Measurements from ENCODE around the gene KLK15. TPM values are rescaled to one million over a fixed set of nuclear protein-coding genes. Genes with fewer than 3 reads are reported as not detected.
"Not testable (repeated sequence)": the region's sequence is repeated elsewhere in the genome, so short reads cannot be mapped to it uniquely, and the experiment has no call there.

KLK15 gene
- total RNA-seq, 1 donor from 2014 or later: not detected

DNA sequence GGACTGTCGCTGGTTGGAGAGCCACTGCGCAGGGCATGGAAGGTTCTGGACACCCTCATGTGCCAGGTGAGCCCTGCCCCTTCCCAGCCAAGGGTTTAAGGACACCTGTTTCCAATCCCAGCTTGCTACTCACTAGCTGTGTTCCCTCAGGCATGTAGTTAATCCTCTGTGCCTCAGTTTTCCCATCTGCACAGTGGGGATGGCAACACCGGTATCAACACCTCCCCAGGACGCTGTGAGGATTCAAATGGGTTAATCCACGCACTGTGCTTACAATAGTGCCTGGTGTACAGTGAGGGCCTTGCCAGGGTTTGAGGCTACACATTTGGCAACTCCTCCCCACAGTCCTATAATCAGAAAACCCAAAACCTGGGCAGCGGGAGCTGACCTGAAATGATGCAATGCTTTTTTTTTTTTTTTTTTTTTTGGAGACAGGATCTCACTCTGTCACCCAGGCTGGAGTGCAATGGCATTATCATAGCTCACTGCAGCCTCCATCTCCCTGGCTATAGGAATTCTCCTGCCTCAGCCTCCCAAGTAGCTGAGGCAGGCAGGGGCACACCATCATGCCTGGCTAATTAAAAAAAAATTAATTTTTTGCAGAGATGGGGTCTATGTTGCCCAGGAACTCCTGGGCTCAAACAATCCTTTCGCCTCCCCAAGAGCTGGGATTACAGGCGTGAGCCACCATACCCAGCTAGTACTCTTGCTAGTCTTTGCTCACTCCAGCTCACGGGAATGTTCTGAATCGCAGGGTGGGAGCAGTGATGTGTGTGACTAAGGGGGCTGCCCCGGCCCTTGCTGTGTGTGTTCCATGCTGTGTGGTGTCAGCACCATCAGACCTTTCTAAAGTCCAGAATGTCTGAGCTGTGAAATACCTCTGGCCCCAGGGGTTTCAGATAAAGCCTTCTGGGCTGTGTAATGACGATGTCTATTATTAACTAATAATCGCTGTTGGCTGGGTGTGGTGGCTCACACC is 40.8 kb downstream of the KLK15 start:
- Mint-ChIP-seq H3K4me3 (no peak overlapping the region), H3K36me3 (ENCODE audit: low read depth) (peaks cover 8% of the 10 kb centered on the region), H3K4me1 (peaks cover 4% of the 10 kb centered on the region), H3K27me3 (no peaks in the 10 kb centered on the region), H3K9me3 (no peaks in the 10 kb centered on the region), H3K27ac (no peak overlapping the region)
- no peak for DNase-seq
- intact Hi-C loops (cut with micrococcal nuclease): no loop called here

DNA sequence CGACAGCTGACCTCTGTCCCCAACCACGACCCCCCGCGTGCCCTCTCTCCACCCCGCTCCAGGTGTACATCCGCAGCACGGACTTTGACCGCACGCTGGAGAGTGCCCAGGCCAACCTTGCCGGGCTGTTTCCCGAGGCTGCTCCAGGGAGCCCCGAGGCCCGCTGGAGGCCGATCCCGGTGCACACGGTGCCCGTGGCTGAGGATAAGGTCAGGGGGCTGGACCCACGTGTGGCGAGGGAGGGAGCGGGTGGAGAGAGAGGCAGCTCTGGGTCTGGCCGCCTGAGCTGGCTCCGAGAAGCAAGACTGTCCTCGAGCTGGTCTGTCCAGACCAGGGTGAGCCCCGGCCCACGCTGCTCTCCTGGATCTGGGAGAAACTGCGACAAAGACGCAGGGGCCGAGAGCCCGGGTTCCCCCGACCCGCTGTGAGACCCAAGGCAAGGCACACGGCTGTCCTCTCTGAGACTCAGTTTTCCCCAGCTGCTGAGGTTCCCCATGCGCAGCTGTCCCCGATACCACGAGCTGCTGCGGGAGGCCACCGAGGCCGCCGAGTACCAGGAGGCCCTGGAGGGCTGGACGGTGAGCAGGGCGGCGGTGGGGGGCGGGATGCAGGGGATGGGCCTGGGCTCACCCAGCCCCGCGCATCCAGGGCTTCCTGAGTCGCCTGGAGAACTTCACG is 41.6 kb downstream of the KLK15 start:
- H3K9me3 Mint-ChIP-seq: no peaks in the 10 kb centered on the region
- DNase-seq: no peak
- peaks cover 4% of the 10 kb centered on the region for H3K4me1 Mint-ChIP-seq
- intact Hi-C loops (cut with micrococcal nuclease): no loop called here
- peaks cover 3% of the 10 kb centered on the region for H3K36me3 Mint-ChIP-seq (ENCODE audit: low read depth)
- no peak overlapping the region for H3K27ac Mint-ChIP-seq
- H3K4me3 Mint-ChIP-seq: no peak overlapping the region
- no peaks in the 10 kb centered on the region for H3K27me3 Mint-ChIP-seq

DNA sequence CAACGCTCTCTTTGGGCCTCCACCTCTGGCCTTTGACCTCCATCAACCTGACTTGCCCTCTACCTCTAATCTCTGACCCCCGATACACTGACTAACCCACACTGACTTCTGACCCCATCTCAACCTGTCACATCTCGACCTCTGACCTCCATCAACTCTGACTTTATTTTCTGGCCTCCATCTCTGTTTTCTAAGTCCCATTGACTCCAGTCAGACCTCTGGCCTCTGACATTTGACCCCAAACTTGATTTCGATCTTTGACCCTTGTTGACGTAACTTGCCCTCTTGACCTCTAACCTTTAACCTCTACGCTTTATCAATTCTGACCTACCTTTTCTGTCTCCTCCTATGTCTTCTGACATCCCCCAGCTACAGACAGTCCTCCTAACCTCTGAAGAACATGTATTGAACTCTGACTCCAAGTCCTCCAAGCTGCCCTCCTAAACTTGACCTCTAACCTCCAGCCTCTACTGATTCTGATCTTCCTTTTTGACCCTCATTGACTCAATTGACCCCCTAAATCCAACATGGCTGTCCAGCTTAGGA is 42.4 kb downstream of the KLK15 start:
- H3K9me3 Mint-ChIP-seq: no peaks in the 10 kb centered on the region
- intact Hi-C loops (cut with micrococcal nuclease): no loop called here
- H3K27ac Mint-ChIP-seq: no peak overlapping the region
- no peaks in the 10 kb centered on the region for H3K27me3 Mint-ChIP-seq
- no peak overlapping the region for H3K4me3 Mint-ChIP-seq
- DNase-seq: no peak
- peaks cover 4% of the 10 kb centered on the region for H3K4me1 Mint-ChIP-seq
- peaks cover 3% of the 10 kb centered on the region for H3K36me3 Mint-ChIP-seq (ENCODE audit: low read depth)

DNA sequence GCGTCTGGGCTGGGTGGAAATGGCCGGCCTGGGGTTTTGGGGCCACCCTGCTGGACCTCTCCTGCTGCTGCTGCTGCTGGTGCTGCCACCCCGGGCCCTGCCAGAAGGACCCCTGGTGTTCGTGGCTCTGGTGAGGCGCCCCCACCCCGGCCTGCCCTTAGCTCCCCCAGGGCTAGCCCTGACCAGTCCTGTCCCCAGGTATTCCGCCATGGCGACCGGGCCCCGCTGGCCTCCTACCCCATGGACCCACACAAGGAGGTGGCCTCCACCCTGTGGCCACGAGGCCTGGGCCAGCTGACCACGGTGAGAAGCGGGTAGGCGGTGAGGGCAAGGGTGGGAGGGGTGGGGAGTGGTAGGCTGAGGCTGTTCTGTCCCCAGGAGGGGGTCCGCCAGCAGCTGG is 43.0 kb downstream of the KLK15 start, which contains the start of gene ACP4:
ACP4 (plus strand) TSS at position 20 of the 400 bp plus-strand sequence; CDS start at position 20, 0 bp downstream.
- peaks cover 4% of the 10 kb centered on the region for H3K4me1 Mint-ChIP-seq
- H3K27me3 Mint-ChIP-seq: no peaks in the 10 kb centered on the region
- intact Hi-C loops (cut with micrococcal nuclease): no loop called here
- no peaks in the 10 kb centered on the region for H3K36me3 Mint-ChIP-seq (ENCODE audit: low read depth)
- H3K4me3 Mint-ChIP-seq: no peak within 1 kb of the TSS
- no peak within 1 kb of the TSS for H3K27ac Mint-ChIP-seq
- no peak for DNase-seq
- H3K9me3 Mint-ChIP-seq: no peaks in the 10 kb centered on the region

DNA sequence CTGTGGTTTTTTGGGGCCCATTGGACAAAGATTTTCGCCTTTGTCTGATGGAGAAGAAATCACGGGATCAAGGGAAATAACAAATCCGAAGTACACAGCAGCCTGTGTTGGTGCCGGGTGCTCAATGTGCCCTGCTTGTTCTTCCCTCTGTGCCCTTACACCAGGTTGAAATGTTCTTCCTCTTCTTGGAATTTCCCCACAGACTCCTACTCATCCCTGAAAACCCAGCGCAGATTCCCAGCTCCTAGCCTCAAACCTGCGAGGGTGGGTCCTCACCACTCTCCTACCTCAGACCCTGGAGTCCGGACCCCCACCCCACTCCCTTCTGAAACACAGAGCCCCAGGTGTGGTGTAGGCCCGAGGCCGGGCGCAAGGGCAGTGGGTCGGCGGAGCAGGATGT is 48.0 kb downstream of the KLK15 start:
- no peak overlapping the region for H3K27ac Mint-ChIP-seq
- intact Hi-C loops (cut with micrococcal nuclease): no loop called here
- no peaks in the 10 kb centered on the region for H3K36me3 Mint-ChIP-seq (ENCODE audit: low read depth)

DNA sequence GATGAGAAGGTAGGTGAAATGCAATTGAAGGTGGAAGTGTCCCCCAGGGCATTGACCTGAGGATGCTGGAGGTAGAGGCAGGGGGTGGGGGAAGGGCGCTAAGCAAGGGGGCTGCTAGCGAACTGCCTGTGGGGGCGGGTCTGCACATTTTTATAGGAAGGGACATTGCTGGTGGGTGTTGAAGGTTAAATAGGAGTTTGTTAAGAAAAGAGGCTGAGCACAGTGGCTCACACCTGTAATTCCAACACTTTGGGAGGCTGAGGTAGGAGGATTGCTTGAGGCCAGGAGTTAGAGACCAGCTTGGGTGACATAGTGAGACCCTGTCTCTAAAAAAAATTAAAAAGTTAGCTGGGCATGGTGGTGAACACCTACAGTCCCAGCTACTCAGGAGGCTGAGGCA is 48.7 kb downstream of the KLK15 start:
- intact Hi-C loops (cut with micrococcal nuclease): loop anchor here (5.0 kb wide), 1 partner anchor 77 kb away; no protein-coding TSS in a partner anchor
- no peaks in the 10 kb centered on the region for H3K9me3 Mint-ChIP-seq
- H3K36me3 Mint-ChIP-seq (ENCODE audit: low read depth): no peaks in the 10 kb centered on the region
- H3K27ac Mint-ChIP-seq: no peak overlapping the region
- peaks cover 3% of the 10 kb centered on the region for H3K4me1 Mint-ChIP-seq
- H3K27me3 Mint-ChIP-seq: peaks cover 20% of the 10 kb centered on the region
- H3K4me3 Mint-ChIP-seq: no peak overlapping the region
- no peak for DNase-seq

More for the DNA sequence above, 48.0 kb downstream of the KLK15 start:
- peaks cover 3% of the 10 kb centered on the region for H3K4me1 Mint-ChIP-seq
- H3K4me3 Mint-ChIP-seq: no peak overlapping the region
- H3K9me3 Mint-ChIP-seq: no peaks in the 10 kb centered on the region
- peaks cover 14% of the 10 kb centered on the region for H3K27me3 Mint-ChIP-seq
- no peak for DNase-seq

DNA sequence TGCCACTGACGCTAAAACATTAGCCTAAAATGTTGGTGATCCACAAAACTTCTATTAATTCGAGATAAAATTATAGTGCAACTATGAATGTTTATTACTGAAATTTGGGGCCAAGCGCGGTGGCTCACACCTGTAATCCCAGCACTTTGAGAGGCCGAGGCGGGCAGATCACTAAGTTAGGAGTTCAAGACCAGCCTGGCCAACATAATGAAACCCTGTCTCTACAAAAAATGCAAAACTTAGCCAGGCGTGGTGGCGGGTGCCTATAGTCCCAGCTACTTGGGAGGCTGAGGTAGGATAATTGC is 49.6 kb downstream of the KLK15 start:
- not testable (repeated sequence) for H3K4me3 Mint-ChIP-seq

DNA sequence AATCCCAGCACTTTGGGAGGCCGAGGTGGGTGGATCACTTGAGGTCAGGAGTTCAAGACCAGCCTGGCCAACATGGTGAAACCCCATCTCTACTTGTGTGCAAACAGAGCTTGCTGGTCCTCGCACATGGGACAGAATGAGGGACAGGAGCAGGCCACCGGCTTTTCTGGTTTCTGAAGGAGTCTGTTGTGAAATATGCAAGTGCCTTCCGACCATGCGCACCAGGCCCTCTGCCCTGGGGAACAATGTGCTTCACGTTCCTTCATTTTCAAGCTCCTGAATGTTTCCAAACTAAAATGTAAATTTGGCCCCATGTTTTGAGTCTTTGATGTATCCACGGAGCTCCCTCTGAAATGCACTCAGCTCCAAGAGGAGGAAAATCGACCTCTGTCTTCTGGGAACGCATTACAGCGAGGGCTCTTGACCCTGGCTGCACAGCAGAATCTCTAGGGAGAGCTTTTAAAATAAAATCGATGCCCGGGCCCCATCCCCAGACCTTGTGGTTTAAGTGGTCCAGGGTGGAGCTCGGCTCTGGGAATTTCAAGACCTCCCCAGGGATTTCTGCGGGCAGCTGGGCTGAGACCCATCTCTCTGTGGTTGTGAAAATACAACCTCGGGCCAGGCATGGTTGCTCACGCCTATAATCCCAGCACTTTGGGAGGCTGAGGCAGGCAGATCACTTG is 52.5 kb downstream of the KLK15 start:
- Mint-ChIP-seq H3K27me3 (peaks cover 45% of the 10 kb centered on the region), H3K36me3 (ENCODE audit: low read depth) (no peaks in the 10 kb centered on the region), H3K4me3 (no peak overlapping the region), H3K9me3 (no peaks in the 10 kb centered on the region), H3K4me1 (peaks cover 5% of the 10 kb centered on the region), H3K27ac (no peak overlapping the region)
- DNase-seq: no peak
- intact Hi-C loops (cut with micrococcal nuclease): loop anchor here (5.0 kb wide), 1 partner anchor 74 kb away; no protein-coding TSS in a partner anchor

More for the DNA sequence above, 49.6 kb downstream of the KLK15 start:
- not testable (repeated sequence) for H3K27ac Mint-ChIP-seq; H3K36me3 Mint-ChIP-seq (ENCODE audit: low read depth); H3K4me1 Mint-ChIP-seq; DNase-seq; H3K9me3 Mint-ChIP-seq
- intact Hi-C loops (cut with micrococcal nuclease): loop anchor here (1.0 to 5.0 kb wide), 4 partner anchors 59 to 246 kb away; no protein-coding TSS in a partner anchor
- H3K27me3 Mint-ChIP-seq: peaks cover 29% of the 10 kb centered on the region

DNA sequence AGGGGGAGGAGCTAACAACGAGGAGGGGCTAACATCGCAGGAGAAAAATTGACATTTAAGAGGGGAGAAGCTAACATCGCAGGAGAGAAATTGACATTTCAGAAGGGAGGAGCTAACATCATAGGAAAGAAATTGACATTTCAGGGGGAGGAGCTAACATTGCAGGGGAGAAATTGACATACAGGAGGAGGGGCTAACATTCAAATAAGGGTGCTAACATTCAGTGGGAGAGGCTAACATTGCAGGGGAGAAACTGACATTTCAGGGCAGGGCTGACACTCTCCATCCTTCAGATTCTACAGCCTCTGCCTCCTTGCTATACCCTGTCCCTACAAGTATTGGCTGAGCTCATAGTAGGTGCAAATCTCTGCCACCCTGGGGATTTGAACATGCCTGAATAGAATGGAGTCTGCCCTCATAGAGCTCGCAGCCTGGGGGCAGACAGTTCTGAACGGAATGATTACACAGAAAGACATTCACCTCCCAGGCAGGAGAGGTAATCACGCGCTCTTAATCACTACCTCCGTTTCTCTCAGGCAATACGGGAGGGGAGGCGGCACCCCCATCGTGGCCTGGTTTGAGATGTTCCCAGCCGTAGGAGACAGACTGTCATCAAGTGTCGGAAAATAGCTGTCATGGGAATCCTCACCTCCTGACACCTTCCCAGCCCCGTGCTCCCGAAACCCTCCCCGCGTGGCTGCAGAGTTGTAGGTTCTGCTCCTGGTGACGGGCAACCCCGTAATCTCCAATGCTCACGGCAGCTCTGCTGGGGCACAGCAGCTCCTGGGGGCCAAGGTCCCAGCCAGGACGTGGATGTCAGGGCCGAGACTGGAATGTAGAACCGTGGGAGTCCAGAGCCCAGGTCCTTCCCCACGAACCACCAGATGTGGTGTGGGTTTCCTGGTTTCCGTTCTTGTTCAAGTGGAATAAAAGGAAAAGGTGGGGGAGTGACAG is 53.6 kb downstream of the KLK15 start:
- Mint-ChIP-seq H3K27me3 (peaks cover 47% of the 10 kb centered on the region), H3K36me3 (ENCODE audit: low read depth) (no peaks in the 10 kb centered on the region), H3K9me3 (no peaks in the 10 kb centered on the region), H3K4me3 (no peak overlapping the region), H3K4me1 (peaks cover 5% of the 10 kb centered on the region), H3K27ac (no peak overlapping the region)
- intact Hi-C loops (cut with micrococcal nuclease): loop anchor here (2.0 to 5.0 kb wide), 2 partner anchors 72 to 121 kb away; no protein-coding TSS in a partner anchor
- no peak for DNase-seq

DNA sequence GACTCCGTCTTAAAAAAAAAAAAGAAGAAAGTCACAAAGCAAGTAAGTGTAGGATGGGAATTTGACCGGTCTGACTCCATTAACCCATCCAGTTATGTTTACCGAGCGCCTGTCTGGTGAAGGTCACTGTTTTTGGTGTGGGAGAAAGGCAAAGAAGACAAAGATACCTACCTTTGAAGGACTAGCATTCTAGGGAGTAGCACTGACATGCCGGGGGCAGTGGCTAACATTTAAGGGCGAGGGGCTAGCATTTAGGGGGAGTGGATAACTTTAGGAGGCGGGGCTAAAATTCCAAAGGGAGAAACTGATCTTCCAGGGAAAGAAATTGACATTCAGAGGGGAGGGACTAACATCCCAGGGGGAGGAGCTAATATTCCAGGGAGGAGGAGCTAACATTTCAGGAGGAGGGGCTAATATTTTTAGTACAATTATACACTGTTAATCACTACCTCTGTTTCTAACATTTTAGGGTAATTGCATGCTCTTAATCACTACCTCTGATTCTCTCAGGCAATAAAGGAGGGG is 54.4 kb downstream of the KLK15 start:
- H3K9me3 Mint-ChIP-seq: no peaks in the 10 kb centered on the region
- peaks cover 5% of the 10 kb centered on the region for H3K4me1 Mint-ChIP-seq
- peaks cover 51% of the 10 kb centered on the region for H3K27me3 Mint-ChIP-seq
- intact Hi-C loops (cut with micrococcal nuclease): loop anchor here (2.0 kb wide), 1 partner anchor 120 kb away; no protein-coding TSS in a partner anchor
- H3K4me3 Mint-ChIP-seq: no peak overlapping the region
- no peak overlapping the region for H3K27ac Mint-ChIP-seq
- H3K36me3 Mint-ChIP-seq (ENCODE audit: low read depth): no peaks in the 10 kb centered on the region
- DNase-seq: no peak

DNA sequence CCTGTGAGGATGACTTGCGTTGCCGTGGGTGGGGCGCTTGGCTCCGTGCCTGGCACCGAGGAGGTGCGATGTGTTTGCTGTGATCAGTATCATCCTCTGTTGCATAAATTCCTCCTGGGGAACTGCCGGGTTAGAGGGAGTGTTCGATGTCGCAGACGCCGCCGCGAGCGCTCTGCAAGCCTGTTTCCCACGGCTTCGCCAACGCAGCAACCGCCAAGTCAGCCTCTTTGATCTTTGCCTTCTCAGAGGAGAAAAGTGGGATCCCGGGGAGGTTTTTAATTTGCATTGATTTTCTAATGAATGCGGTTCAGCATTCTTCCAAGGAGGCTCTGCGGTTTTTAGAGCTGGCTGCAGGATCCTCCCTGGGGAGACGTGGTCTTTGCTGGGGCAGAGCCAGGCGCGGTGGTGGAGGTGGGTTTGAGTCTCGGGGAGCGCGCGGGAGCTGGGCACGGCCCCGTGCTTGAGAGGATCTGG is 55.5 kb downstream of the KLK15 start:
- Mint-ChIP-seq H3K4me1 (peaks cover 2% of the 10 kb centered on the region), H3K27me3 (peaks cover 49% of the 10 kb centered on the region), H3K4me3 (no peak overlapping the region), H3K36me3 (ENCODE audit: low read depth) (no peaks in the 10 kb centered on the region), H3K9me3 (no peaks in the 10 kb centered on the region), H3K27ac (no peak overlapping the region)
- intact Hi-C loops (cut with micrococcal nuclease): loop anchor here (2.0 kb wide), 1 partner anchor 119 kb away; no protein-coding TSS in a partner anchor
- no peak for DNase-seq

DNA sequence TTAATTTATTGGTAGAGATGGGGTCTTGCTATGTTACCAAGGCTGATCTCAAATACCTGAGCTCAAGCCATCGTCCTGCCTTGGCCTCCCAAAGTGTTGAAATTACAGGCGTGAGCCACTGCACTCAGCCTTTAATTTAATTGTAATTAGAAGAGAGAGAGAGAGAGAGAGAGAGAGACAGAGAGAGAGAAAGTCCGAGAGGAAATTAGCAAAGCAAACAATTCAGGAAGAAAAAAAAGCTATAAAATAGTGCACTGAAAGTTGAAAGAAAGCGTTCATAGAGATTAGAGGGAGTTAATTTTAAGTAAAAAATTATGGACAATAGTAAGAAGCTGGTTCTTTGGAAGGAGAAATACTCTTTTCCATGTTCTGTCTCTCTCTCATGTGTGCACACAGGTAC is 56.1 kb downstream of the KLK15 start:
- DNase-seq: no peak
- Mint-ChIP-seq H3K9me3 (no peaks in the 10 kb centered on the region), H3K4me1 (peaks cover 2% of the 10 kb centered on the region), H3K27me3 (peaks cover 45% of the 10 kb centered on the region), H3K36me3 (ENCODE audit: low read depth) (no peaks in the 10 kb centered on the region), H3K4me3 (no peak overlapping the region), H3K27ac (no peak overlapping the region)
- intact Hi-C loops (cut with micrococcal nuclease): no loop called here
